Brain microvascular endothelial cell (primary cell): ENCODE measurements around the gene OR5L2.

Experiments used
- DNase-seq: peaks from one replicate; pipeline ENCODE4 v3.0.0-alpha.2; 2020
- H3K27ac ChIP-seq: fragments of 250-450 bp; sonication (Bioruptor Pico); 2 replicates; pipeline ENCODE4 v1.5.1; 2020; ENCODE audit warnings: mild to moderate bottlenecking, moderate library complexity
- H3K27me3 ChIP-seq: fragments of 250-450 bp; sonication (Bioruptor Pico); replicated peaks from 2 replicates; pipeline ENCODE4 v1.5.1; 2020; ENCODE audit warnings: mild to moderate bottlenecking
- H3K36me3 ChIP-seq: fragments of 250-450 bp; sonication (Bioruptor Pico); replicated peaks from 2 replicates; pipeline ENCODE4 v1.5.1; 2020; ENCODE audit warnings: mild to moderate bottlenecking
- H3K4me3 ChIP-seq: 2 replicates; pipeline ENCODE4 v1.5.1; 2011; ENCODE audit warnings: low read depth, mild to moderate bottlenecking, control low read depth, low read length, moderate library complexity
- CTCF ChIP-seq: IDR thresholded peaks from 2 replicates; pipeline ENCODE4 v1.5.1; 2011; ENCODE audit warnings: low read depth, mild to moderate bottlenecking, moderate library complexity, low read length, control low read depth, inconsistent platforms; ENCODE audit errors: missing control alignments
- in situ Hi-C: cut with HindIII; loops from 2 replicates; pipeline ENCODE4 v1.10.0; 2017; ENCODE audit warnings: low sequenced_read_pairs, low pct_ligation_motif_present

The OR5L2 gene

GRCh38 chr11:55826919-55827318, at the start of gene OR5L2:
Gene OR5L2 (plus strand): TSS chr11:55827219. CDS start chr11:55827219, 0 bp downstream.
- Histone ChIP-seq H3K36me3 (no peaks in the 10 kb centered on the region), H3K4me3 (no peak within 1 kb of the TSS), H3K27me3 (no peaks in the 10 kb centered on the region), H3K27ac (no peak within 1 kb of the TSS)
- no peak for DNase-seq
- in situ Hi-C loops: no loop called here
- TF ChIP-seq CTCF: no peak

GRCh38 chr11:55791606-55792005, 35.4 kb upstream of the OR5L2 start:
- DNase-seq: no peak
- in situ Hi-C loops: no loop called here
- Histone ChIP-seq H3K27me3 (no peaks in the 10 kb centered on the region), H3K27ac (no peak overlapping the region), H3K36me3 (no peaks in the 10 kb centered on the region), H3K4me3 (no peak overlapping the region)
- no peak for TF ChIP-seq CTCF

- H3K27me3 ChIP-seq: no peaks in the 10 kb centered on the region
- in situ Hi-C loops: no loop called here
Observed at GRCh38 chr11:55793321-55793720, 33.7 kb upstream of the OR5L2 start.

GRCh38 chr11:55795256-55795655, 31.8 kb upstream of the OR5L2 start, which contains the start of gene OR5D14:
Gene OR5D14 (plus strand): TSS chr11:55795556. CDS start chr11:55795556, 0 bp downstream.
- no peaks in the 10 kb centered on the region for H3K27me3 ChIP-seq
- TF ChIP-seq CTCF: no peak
- no peak within 1 kb of the TSS for H3K4me3 ChIP-seq
- no peak for DNase-seq
- H3K36me3 ChIP-seq: no peaks in the 10 kb centered on the region
- H3K27ac ChIP-seq: no peak within 1 kb of the TSS
- in situ Hi-C loops: no loop called here

More at GRCh38 chr11:55793321-55793720, 33.7 kb upstream of the OR5L2 start:
- Histone ChIP-seq H3K27ac (no peak overlapping the region), H3K4me3 (no peak overlapping the region), H3K36me3 (no peaks in the 10 kb centered on the region)
- no peak for TF ChIP-seq CTCF
- DNase-seq: no peak

- TF ChIP-seq CTCF: no peak
- in situ Hi-C loops: no loop called here
- DNase-seq: no peak
- H3K36me3 ChIP-seq: no peaks in the 10 kb centered on the region
- no peak overlapping the region for H3K27ac ChIP-seq
- H3K4me3 ChIP-seq: no peak overlapping the region
- no peaks in the 10 kb centered on the region for H3K27me3 ChIP-seq
Observed at GRCh38 chr11:55806248-55806647, 20.8 kb upstream of the OR5L2 start.

- DNase-seq: no peak
- Histone ChIP-seq H3K36me3 (no peaks in the 10 kb centered on the region), H3K27ac (no peak within 1 kb of the TSS), H3K4me3 (no peak within 1 kb of the TSS), H3K27me3 (no peaks in the 10 kb centered on the region)
- TF ChIP-seq CTCF: no peak
- in situ Hi-C loops: no loop called here
Observed at GRCh38 chr11:55811067-55811466, 16.0 kb upstream of the OR5L2 start, which contains the start of gene OR5L1. Gene OR5L1 (plus strand): TSS chr11:55811367. CDS start chr11:55811467, 100 bp downstream.
